Peyer's patch (tissue), 4 donors: Measurements from ENCODE around the gene TNFRSF14. TPM values are rescaled to one million over a fixed set of nuclear protein-coding genes. Genes with fewer than 3 reads are reported as not detected.
"Not testable (repeated sequence)": the region's sequence is repeated elsewhere in the genome, so short reads cannot be mapped to it uniquely, and the experiment has no call there.

Experiments
- DNase-seq, 3 donors: peaks; one replicate each; pipeline ENCODE4 v3.0.0-alpha.2; 2017 to 2019
- H3K27ac ChIP-seq, 4 donors: fragments of 200-600 bp; sonication (generic); one replicate each; pipeline ENCODE4 v1.5.1; 2016 to 2019
- H3K27me3 ChIP-seq, 2 donors: fragments of 200-600 bp; sonication (generic); one replicate each; pipeline ENCODE4 v1.5.1; 2019
- H3K36me3 ChIP-seq, 3 donors: fragments of 200-600 bp; sonication (generic); one replicate each; pipeline ENCODE4 v1.5.1; 2016 to 2019
- H3K4me1 ChIP-seq, 4 donors: fragments of 200-600 bp; sonication (generic); one replicate each; pipeline ENCODE4 v1.5.1; 2016 to 2019
- H3K4me3 ChIP-seq, 4 donors: fragments of 200-600 bp; sonication (generic); 1 replicate in 3 of 4; 2 replicates in 1 of 4; pipeline ENCODE4 v1.5.1; 2016 to 2019; ENCODE audit warnings: mild to moderate bottlenecking in 1 of 4
- H3K9me3 ChIP-seq, 4 donors: fragments of 200-600 bp; sonication (generic); one replicate each; pipeline ENCODE4 v1.5.1; 2016 to 2019; ENCODE audit warnings: mild to moderate bottlenecking in 1 of 4
- POLR2A ChIP-seq, 2 donors: fragments of 450-650 bp; IDR thresholded peaks; one replicate each; pipeline ENCODE4 v1.5.1; 2017; ENCODE audit warnings: antibody characterized with exemption in 2 of 2, mild to moderate bottlenecking in 2 of 2, moderate library complexity in 2 of 2
- total RNA-seq, 4 donors: library from RNA; depleted of rRNA; stranded (reverse); fragments of >200 nt; gene quantifications; one replicate each; pipeline ENCODE4 v1.1.0, GENCODE V29; 2016
- TF ChIP-seq, protein P1 (sequence below), 6 experiments: fragments of 450-650 bp in 4 of 6; fragments of 200-600 bp in 2 of 6; sonication (generic) in 1 of 6; IDR thresholded peaks; one replicate each; pipeline ENCODE4 v1.5.1; 2017 to 2019; ENCODE audit warnings: antibody characterized with exemption in 6 of 6, mild to moderate bottlenecking in 3 of 6, moderate library complexity in 1 of 6

TNFRSF14 gene
- total RNA-seq, 4 donors from 2014 or later, result 231 to 532 (median 316) TPM

GRCh38 chr1:2571348-2571747, 15.2 kb downstream of the TNFRSF14 start:
- no peak overlapping the region for H3K27ac ChIP-seq
- no peak for DNase-seq
- peaks cover 0 to 4% of the 10 kb centered on the region in 2 donors for H3K27me3 ChIP-seq
- H3K9me3 ChIP-seq, result no peaks in the 10 kb centered on the region
- H3K4me3 ChIP-seq, result no peak overlapping the region
- H3K4me1 ChIP-seq, result peaks cover 0 to 8% (median 6%) of the 10 kb centered on the region in 4 donors
- H3K36me3 ChIP-seq, result no peaks in the 10 kb centered on the region
- no peak for TF ChIP-seq POLR2A (IDR thresholded peaks at IDR 0.05)
- TF ChIP-seq, protein P1, sequence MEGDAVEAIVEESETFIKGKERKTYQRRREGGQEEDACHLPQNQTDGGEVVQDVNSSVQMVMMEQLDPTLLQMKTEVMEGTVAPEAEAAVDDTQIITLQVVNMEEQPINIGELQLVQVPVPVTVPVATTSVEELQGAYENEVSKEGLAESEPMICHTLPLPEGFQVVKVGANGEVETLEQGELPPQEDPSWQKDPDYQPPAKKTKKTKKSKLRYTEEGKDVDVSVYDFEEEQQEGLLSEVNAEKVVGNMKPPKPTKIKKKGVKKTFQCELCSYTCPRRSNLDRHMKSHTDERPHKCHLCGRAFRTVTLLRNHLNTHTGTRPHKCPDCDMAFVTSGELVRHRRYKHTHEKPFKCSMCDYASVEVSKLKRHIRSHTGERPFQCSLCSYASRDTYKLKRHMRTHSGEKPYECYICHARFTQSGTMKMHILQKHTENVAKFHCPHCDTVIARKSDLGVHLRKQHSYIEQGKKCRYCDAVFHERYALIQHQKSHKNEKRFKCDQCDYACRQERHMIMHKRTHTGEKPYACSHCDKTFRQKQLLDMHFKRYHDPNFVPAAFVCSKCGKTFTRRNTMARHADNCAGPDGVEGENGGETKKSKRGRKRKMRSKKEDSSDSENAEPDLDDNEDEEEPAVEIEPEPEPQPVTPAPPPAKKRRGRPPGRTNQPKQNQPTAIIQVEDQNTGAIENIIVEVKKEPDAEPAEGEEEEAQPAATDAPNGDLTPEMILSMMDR (IDR thresholded peaks at IDR 0.05), result no peak

GRCh38 chr1:2573250-2573920, 17.2 kb downstream of the TNFRSF14 start:
- TF ChIP-seq, protein P1 (IDR thresholded peaks at IDR 0.05), result no peak
- TF ChIP-seq POLR2A (IDR thresholded peaks at IDR 0.05), result no peak
- Histone ChIP-seq H3K4me3 (no peak overlapping the region), H3K36me3 (no peaks in the 10 kb centered on the region), H3K4me1 (peaks cover 0 to 23% (median 12%) of the 10 kb centered on the region in 4 donors), H3K9me3 (no peaks in the 10 kb centered on the region), H3K27ac (no peak overlapping the region), H3K27me3 (no peaks in the 10 kb centered on the region)
- no peak for DNase-seq

DNA sequence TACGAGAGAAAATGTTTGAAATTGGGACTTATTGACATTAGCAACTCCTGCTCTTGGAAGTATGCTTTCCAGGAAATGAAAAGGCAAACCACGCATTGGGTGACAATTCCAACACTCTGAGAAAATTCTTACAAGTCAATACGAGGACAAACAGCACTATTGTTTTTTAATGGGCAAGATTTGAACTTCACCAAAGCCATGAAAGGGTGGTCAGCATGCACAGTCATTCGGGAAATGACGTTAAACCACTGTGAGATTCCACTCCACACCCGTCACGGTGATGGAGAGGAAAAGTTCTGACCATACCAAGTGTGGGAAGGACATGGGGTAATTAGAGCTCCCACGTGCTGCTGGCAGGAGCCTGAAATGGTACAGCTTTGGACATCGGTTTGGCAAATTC, 18.2 kb downstream of the TNFRSF14 start:
- no peaks in the 10 kb centered on the region for H3K36me3 ChIP-seq
- no peaks in the 10 kb centered on the region for H3K9me3 ChIP-seq
- H3K4me3 ChIP-seq, result no peak overlapping the region
- no peak for TF ChIP-seq POLR2A (IDR thresholded peaks at IDR 0.05)
- TF ChIP-seq, protein P1 (IDR thresholded peaks at IDR 0.05), result no peak
- H3K27me3 ChIP-seq, result no peaks in the 10 kb centered on the region
- H3K27ac ChIP-seq, result no peak overlapping the region
- H3K4me1 ChIP-seq, result peaks cover 3 to 25% (median 16%) of the 10 kb centered on the region in 4 donors
- no peak for DNase-seq

DNA sequence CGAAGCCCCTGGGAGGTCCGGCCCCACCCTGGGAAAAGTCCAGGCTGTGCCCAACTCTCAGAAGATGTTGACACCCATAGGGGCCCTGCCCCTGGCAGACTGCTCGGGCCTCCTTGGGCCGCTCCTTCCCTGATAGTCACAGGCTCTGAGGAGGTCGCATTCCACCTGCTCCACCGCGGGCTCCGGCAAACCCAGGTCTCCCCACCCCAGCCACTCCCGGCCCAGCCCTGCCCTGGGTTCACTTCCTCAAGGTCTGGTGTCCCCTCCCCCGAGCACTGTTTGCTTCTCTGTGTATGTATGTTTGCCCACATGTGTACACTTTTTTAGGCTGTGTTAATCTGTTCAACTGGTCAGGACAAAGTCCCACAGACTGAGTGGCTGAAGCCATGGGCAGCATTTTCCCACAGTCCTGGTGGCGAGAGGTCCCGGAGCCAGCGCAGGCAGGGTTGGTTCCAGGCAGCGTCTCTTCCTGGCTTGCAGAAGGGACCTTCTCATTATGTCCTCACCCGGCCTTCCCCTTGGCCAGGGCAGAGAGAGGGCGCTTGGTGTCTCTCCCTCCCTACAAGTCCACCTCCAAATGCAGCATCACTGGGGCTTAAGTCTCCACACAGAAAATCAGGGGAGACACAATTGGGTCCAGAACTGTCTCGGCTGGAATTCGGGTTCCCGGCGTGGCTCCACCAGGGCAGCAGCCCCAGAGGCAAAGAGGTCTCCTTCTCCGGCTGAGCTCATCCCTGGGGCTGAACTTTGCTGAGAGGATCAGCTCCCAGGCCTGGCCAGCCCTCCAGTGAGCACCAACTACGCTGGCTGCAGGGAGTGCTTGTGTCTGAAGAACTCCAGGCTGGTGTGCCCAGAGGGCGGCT, 19.9 kb downstream of the TNFRSF14 start:
- peaks cover 3 to 25% (median 16%) of the 10 kb centered on the region in 4 donors for H3K4me1 ChIP-seq

GRCh38 chr1:2577565-2578075, 21.4 kb downstream of the TNFRSF14 start:
- peak in 1 of 3 donors; percentile 25 for DNase-seq
- H3K36me3 ChIP-seq, H3K9me3 ChIP-seq, H3K27me3 ChIP-seq: not testable (repeated sequence)
- H3K4me1 ChIP-seq, result peaks cover 3 to 25% (median 16%) of the 10 kb centered on the region in 4 donors
- H3K4me3 ChIP-seq, result peak overlapping the region; percentile 23 to 46 (median 32)
- peak overlapping the region; percentile 84 to 94 (median 88) for H3K27ac ChIP-seq

More for the DNA sequence above, 19.9 kb downstream of the TNFRSF14 start:
- Histone ChIP-seq H3K4me3 (peak overlapping the region in 3 of 4 donors; percentile 2 to 29 (median 29)), H3K27ac (peak overlapping the region; percentile 84 to 94 (median 88)), H3K27me3 (no peaks in the 10 kb centered on the region), H3K9me3 (no peaks in the 10 kb centered on the region), H3K36me3 (no peaks in the 10 kb centered on the region)
- peak; percentile 67 to 93 (median 92) for DNase-seq
- TF ChIP-seq, protein P1 (IDR thresholded peaks at IDR 0.05), result no peak
- peak; percentile 6 to 55 for TF ChIP-seq POLR2A (IDR thresholded peaks at IDR 0.05)
